HepG2 (cell line): ENCODE data around the gene URM1. TPM values are rescaled to one million over a fixed set of nuclear protein-coding genes. Genes with fewer than 3 reads are reported as not detected.

Experiments
- CCAR2 ChIP-seq: fragments of 200-400 bp; formaldehyde crosslinking; optimal IDR thresholded peaks from 2 replicates; pipeline ENCODE3; 2018; ENCODE audit warnings: low read depth, mild to moderate bottlenecking, low read length, moderate library complexity
- CREM ChIP-seq, 2 experiments: sonication (generic) in 1 of 2; formaldehyde crosslinking in 1 of 2; IDR thresholded peaks; 2 replicates each; pipeline versions ENCODE4 v1.4.0 to v1.6.1; 2016 to 2020; ENCODE audit warnings: antibody characterized with exemption in 1 of 2, mild to moderate bottlenecking in 1 of 2, missing genetic modification reagents in 1 of 2
- ELF4 ChIP-seq: sonication (generic); formaldehyde crosslinking; IDR thresholded peaks from 2 replicates; pipeline ENCODE4 v1.5.0; 2020; ENCODE audit warnings: missing genetic modification reagents, mild to moderate bottlenecking, moderate library complexity, borderline replicate concordance
- HMG20A ChIP-seq: IDR thresholded peaks from 2 replicates; pipeline ENCODE4 v1.6.1; 2016; ENCODE audit warnings: borderline replicate concordance
- MTF2 ChIP-seq: sonication (generic); formaldehyde crosslinking; IDR thresholded peaks from 2 replicates; pipeline ENCODE4 v1.5.0; 2020; ENCODE audit warnings: missing genetic modification reagents, borderline replicate concordance
- MYC ChIP-seq: sonication (generic); formaldehyde crosslinking; IDR thresholded peaks from 2 replicates; pipeline ENCODE4 v1.9.0; 2021; ENCODE audit warnings: missing genetic modification reagents, borderline replicate concordance
- RAD21 ChIP-seq: fragments of 450-650 bp; formaldehyde crosslinking; IDR thresholded peaks from 2 replicates; pipeline ENCODE4 v1.5.0; 2020; ENCODE audit warnings: mild to moderate bottlenecking
- SRY ChIP-seq: sonication (generic); formaldehyde crosslinking; IDR thresholded peaks from 2 replicates; pipeline ENCODE4 v1.8.0; 2022; ENCODE audit warnings: mild to moderate bottlenecking, missing genetic modification reagents
- XRCC5 ChIP-seq: fragments of 200-400 bp; formaldehyde crosslinking; optimal IDR thresholded peaks from 2 replicates; pipeline ENCODE3; 2017; ENCODE audit warnings: mild to moderate bottlenecking, low read length
- ZBTB7A ChIP-seq: sonication (generic); formaldehyde crosslinking; IDR thresholded peaks from 2 replicates; pipeline ENCODE4 v1.8.0; 2022; ENCODE audit warnings: mild to moderate bottlenecking, missing genetic modification reagents
- ZMYM4 ChIP-seq: sonication (generic); formaldehyde crosslinking; IDR thresholded peaks from 2 replicates; pipeline ENCODE4 v1.8.1; 2023; ENCODE audit warnings: mild to moderate bottlenecking, missing genetic modification reagents
- ZNF205 ChIP-seq: IDR thresholded peaks from 2 replicates; pipeline ENCODE4 v1.6.1; 2018; ENCODE audit warnings: missing biosample characterization, missing genetic modification reagents
- ZNF234 ChIP-seq: sonication (generic); formaldehyde crosslinking; conservative IDR thresholded peaks from 2 replicates; pipeline ENCODE4 v1.5.1; 2020; ENCODE audit warnings: mild to moderate bottlenecking, missing genetic modification reagents
- ZNF34 ChIP-seq: sonication (generic); formaldehyde crosslinking; IDR thresholded peaks from 2 replicates; pipeline ENCODE4 v1.4.0; 2020; ENCODE audit warnings: mild to moderate bottlenecking, missing genetic modification reagents, borderline replicate concordance
- ZNF567 ChIP-seq: sonication (generic); formaldehyde crosslinking; IDR thresholded peaks from 2 replicates; pipeline ENCODE4 v1.8.1; 2023; ENCODE audit warnings: mild to moderate bottlenecking, missing genetic modification reagents, borderline replicate concordance
- ZNF772 ChIP-seq: sonication (generic); formaldehyde crosslinking; IDR thresholded peaks from 2 replicates; pipeline ENCODE4 v1.5.0; 2020; ENCODE audit warnings: mild to moderate bottlenecking, missing genetic modification reagents
- ZNF776 ChIP-seq: sonication (generic); formaldehyde crosslinking; IDR thresholded peaks from 2 replicates; pipeline ENCODE4 v1.4.0; 2020; ENCODE audit warnings: mild to moderate bottlenecking, missing genetic modification reagents
- polyA plus RNA-seq, 8 experiments: library from polyadenylated mRNA; depleted of rRNA in 3 of 8; stranded (reverse) in 7 of 8; unstranded in 1 of 8; fragments of >200 nt; fragmentation: Illumina TruSeq in 4 of 8; extraction: Trizol in 4 of 8; gene quantifications; 2 replicates each; pipeline versions ENCODE4 v1.2.1 to v1.2.3, GENCODE V29; 2011 to 2016; ENCODE audit warnings: low read depth in 4 of 8, missing spikeins in 1 of 8, mixed read lengths in 1 of 8; ENCODE audit not compliant: insufficient read depth in 1 of 8
- total RNA-seq, 5 experiments: library from RNA; depleted of rRNA; stranded (reverse); fragments of >200 nt; fragmentation: Illumina TruSeq; extraction: Trizol; gene quantifications; 2 replicates each; pipeline ENCODE4 v1.2.3, GENCODE V29; 2016; ENCODE audit warnings: low read depth in 1 of 5
- TF ChIP-seq, protein P1 (sequence below): sonication (generic); formaldehyde crosslinking; IDR thresholded peaks from 2 replicates; pipeline ENCODE4 v1.4.0; 2020; ENCODE audit warnings: mild to moderate bottlenecking, missing genetic modification reagents
- TF ChIP-seq, protein P2 (sequence below): sonication (generic); formaldehyde crosslinking; IDR thresholded peaks from 2 replicates; pipeline ENCODE4 v1.4.0; 2020; ENCODE audit warnings: missing genetic modification reagents
- TF ChIP-seq, protein P3 (sequence below): sonication (generic); formaldehyde crosslinking; IDR thresholded peaks from 2 replicates; pipeline ENCODE4 v1.5.0; 2020; ENCODE audit warnings: missing genetic modification reagents, mild to moderate bottlenecking, borderline replicate concordance
- TF ChIP-seq, protein P4 (sequence below): sonication (generic); formaldehyde crosslinking; IDR thresholded peaks from 2 replicates; pipeline ENCODE4 v1.5.1; 2020; ENCODE audit warnings: missing genetic modification reagents, mild to moderate bottlenecking, borderline replicate concordance
- TF ChIP-seq, protein P5 (sequence below): IDR thresholded peaks from 2 replicates; pipeline ENCODE4 v1.6.1; 2018; ENCODE audit warnings: missing genetic modification reagents, mild to moderate bottlenecking, missing compliant biosample characterization

Gene URM1
- total and polyA plus RNA-seq, 2 of the 13 experiments (the other 11 are each of a cell fraction or from before 2014, with no cell fraction given): 37.1 to 41.3 TPM

DNA sequence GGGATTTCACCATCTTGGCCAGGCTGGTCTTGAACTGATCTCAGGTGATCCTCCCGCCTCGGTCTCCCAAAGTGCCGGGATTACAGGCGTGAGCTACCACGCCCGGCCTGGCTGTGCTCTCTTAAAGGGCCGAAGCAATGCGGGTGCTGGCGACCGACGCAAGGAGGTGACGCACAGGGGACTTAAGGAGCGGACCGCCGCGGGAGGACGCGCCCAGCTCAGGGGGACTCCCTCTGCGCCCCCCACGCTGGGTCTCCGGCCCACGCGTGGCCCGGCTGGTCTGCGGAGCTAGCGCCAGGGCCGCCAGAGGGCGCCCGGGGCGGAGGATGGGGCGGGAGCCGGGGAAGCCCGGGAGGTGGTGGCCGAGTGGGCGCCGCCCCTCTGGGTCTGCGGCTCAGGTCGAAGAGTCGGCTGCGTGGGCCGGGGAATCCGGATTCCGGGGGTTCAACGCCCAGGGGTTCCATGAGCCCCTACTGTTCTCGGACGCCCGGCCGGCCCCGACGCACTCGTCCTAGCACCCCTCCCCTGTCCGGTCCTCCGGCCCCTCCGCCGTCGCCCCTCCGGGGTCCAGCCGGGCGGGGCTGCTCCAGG, 49.0 kb downstream of the URM1 start (continued):
- TF ChIP-seq ZMYM4 (CRISPR knock-in tag): 0 out of 2 replicates have a peak, but pooled peaks have one; percentile 17
- no peak for TF ChIP-seq ZNF34 (CRISPR knock-in tag)
- TF ChIP-seq ZNF567: no peak
- TF ChIP-seq RAD21 (CRISPR knock-in tag): peak; percentile 35; the same call in 1 of the 2 replicates
- TF ChIP-seq, protein P1, sequence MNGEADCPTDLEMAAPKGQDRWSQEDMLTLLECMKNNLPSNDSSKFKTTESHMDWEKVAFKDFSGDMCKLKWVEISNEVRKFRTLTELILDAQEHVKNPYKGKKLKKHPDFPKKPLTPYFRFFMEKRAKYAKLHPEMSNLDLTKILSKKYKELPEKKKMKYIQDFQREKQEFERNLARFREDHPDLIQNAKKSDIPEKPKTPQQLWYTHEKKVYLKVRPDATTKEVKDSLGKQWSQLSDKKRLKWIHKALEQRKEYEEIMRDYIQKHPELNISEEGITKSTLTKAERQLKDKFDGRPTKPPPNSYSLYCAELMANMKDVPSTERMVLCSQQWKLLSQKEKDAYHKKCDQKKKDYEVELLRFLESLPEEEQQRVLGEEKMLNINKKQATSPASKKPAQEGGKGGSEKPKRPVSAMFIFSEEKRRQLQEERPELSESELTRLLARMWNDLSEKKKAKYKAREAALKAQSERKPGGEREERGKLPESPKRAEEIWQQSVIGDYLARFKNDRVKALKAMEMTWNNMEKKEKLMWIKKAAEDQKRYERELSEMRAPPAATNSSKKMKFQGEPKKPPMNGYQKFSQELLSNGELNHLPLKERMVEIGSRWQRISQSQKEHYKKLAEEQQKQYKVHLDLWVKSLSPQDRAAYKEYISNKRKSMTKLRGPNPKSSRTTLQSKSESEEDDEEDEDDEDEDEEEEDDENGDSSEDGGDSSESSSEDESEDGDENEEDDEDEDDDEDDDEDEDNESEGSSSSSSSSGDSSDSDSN (CRISPR knock-in tag): peak; percentile 21; the same call in 1 of the 2 replicates
- no peak for TF ChIP-seq ZNF234 (CRISPR knock-in tag)
- TF ChIP-seq ZBTB7A (CRISPR knock-in tag): peak; percentile 84
- TF ChIP-seq HMG20A (CRISPR knock-in tag): 0 out of 2 replicates have a peak, but pooled peaks have one; percentile 18
- TF ChIP-seq, protein P2, sequence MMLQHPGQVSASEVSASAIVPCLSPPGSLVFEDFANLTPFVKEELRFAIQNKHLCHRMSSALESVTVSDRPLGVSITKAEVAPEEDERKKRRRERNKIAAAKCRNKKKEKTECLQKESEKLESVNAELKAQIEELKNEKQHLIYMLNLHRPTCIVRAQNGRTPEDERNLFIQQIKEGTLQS (CRISPR knock-in tag): peak; percentile 21; the same call in 1 of the 2 replicates
- no peak for TF ChIP-seq CREM (IDR thresholded peaks at IDR 0.05)
- TF ChIP-seq CREM (CRISPR knock-in tag; IDR thresholded peaks at IDR 0.05): no peak
- TF ChIP-seq ZNF205: no peak
- TF ChIP-seq, protein P3, sequence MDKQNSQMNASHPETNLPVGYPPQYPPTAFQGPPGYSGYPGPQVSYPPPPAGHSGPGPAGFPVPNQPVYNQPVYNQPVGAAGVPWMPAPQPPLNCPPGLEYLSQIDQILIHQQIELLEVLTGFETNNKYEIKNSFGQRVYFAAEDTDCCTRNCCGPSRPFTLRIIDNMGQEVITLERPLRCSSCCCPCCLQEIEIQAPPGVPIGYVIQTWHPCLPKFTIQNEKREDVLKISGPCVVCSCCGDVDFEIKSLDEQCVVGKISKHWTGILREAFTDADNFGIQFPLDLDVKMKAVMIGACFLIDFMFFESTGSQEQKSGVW (CRISPR knock-in tag): no peak
- TF ChIP-seq MTF2 (CRISPR knock-in tag): peak; percentile 37; the same call in 1 of the 2 replicates
- peak; percentile 67; the same call in 1 of the 2 replicates for TF ChIP-seq MYC (CRISPR knock-in tag)
- TF ChIP-seq ZNF776 (CRISPR knock-in tag): 0 out of 2 replicates have a peak, but pooled peaks have one; percentile 46
- peak; percentile 75 for TF ChIP-seq XRCC5
- no peak for TF ChIP-seq ELF4
- TF ChIP-seq CCAR2: no peak
- 0 out of 2 replicates have a peak, but pooled peaks have one; percentile 22 for TF ChIP-seq ZNF772 (CRISPR knock-in tag)
- TF ChIP-seq SRY: peak; percentile 78; the same call in 1 of the 2 replicates
- TF ChIP-seq, protein P4, sequence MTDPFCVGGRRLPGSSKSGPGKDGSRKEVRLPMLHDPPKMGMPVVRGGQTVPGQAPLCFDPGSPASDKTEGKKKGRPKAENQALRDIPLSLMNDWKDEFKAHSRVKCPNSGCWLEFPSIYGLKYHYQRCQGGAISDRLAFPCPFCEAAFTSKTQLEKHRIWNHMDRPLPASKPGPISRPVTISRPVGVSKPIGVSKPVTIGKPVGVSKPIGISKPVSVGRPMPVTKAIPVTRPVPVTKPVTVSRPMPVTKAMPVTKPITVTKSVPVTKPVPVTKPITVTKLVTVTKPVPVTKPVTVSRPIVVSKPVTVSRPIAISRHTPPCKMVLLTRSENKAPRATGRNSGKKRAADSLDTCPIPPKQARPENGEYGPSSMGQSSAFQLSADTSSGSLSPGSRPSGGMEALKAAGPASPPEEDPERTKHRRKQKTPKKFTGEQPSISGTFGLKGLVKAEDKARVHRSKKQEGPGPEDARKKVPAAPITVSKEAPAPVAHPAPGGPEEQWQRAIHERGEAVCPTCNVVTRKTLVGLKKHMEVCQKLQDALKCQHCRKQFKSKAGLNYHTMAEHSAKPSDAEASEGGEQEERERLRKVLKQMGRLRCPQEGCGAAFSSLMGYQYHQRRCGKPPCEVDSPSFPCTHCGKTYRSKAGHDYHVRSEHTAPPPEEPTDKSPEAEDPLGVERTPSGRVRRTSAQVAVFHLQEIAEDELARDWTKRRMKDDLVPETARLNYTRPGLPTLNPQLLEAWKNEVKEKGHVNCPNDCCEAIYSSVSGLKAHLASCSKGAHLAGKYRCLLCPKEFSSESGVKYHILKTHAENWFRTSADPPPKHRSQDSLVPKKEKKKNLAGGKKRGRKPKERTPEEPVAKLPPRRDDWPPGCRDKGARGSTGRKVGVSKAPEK (CRISPR knock-in tag): peak; percentile 73; the same call in 1 of the 2 replicates
- TF ChIP-seq, protein P5, sequence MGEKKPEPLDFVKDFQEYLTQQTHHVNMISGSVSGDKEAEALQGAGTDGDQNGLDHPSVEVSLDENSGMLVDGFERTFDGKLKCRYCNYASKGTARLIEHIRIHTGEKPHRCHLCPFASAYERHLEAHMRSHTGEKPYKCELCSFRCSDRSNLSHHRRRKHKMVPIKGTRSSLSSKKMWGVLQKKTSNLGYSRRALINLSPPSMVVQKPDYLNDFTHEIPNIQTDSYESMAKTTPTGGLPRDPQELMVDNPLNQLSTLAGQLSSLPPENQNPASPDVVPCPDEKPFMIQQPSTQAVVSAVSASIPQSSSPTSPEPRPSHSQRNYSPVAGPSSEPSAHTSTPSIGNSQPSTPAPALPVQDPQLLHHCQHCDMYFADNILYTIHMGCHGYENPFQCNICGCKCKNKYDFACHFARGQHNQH (CRISPR knock-in tag): 0 out of 2 replicates have a peak, but pooled peaks have one; percentile 25
